ENCODE results near the gene PACS1. TPM values are rescaled to one million over a fixed set of nuclear protein-coding genes. Genes with fewer than 3 reads are reported as not detected.

PACS1 gene
- polyA plus RNA-seq, 1 of the 3 experiments (the other 2 are of a cell fraction), result 37.3 TPM

- peak overlapping the region; percentile 32; the same call in 1 of the 2 replicates for H3K4me2 ChIP-seq
- H3K27ac ChIP-seq (ENCODE audit: low read depth in 2 of 2, low read length in 1 of 2), result peak overlapping the region; percentile 67 to 98
- H3K9ac ChIP-seq, result no peak overlapping the region
- no peak overlapping the region for H2AFZ ChIP-seq (ENCODE audit: low read depth)
- H3K9me3 ChIP-seq, result no peaks in the 10 kb centered on the region
- TF ChIP-seq YY1 (IDR thresholded peaks at IDR 0.05; ENCODE audit: low read depth) (no peak), REST (IDR thresholded peaks at IDR 0.05; ENCODE audit: low read depth, low read length) (no peak), EZH2phosphoT487 (IDR thresholded peaks at IDR 0.05; ENCODE audit: borderline replicate concordance, low read depth) (no peak), POLR2AphosphoS5 (IDR thresholded peaks at IDR 0.05; ENCODE audit: low read depth, low read length) (no peak), MAX (IDR thresholded peaks at IDR 0.05; ENCODE audit: low read depth) (no peak), IRF3 (IDR thresholded peaks at IDR 0.05; ENCODE audit: low read depth, low read length) (no peak), TAF1 (IDR thresholded peaks at IDR 0.05; ENCODE audit: borderline replicate concordance, low read depth, low read length) (no peak), RCOR1 (IDR thresholded peaks at IDR 0.05; ENCODE audit: low read length) (no peak), SIN3A (IDR thresholded peaks at IDR 0.05; ENCODE audit: borderline replicate concordance, low read depth, low read length) (no peak), CHD2 (IDR thresholded peaks at IDR 0.05; ENCODE audit: low read length, partially characterized antibody) (no peak), FOSL2 (IDR thresholded peaks at IDR 0.05; ENCODE audit: borderline replicate concordance, low read depth) (no peak), GABPA (IDR thresholded peaks at IDR 0.05; ENCODE audit: low read depth) (no peak)
- ChIA-PET CTCF (interaction anchor here (0.7 to 1.5 kb wide), 4 partner anchors 17 to 105 kb away, joined by 3 to 5 read pairs (median 3); no protein-coding TSS in a partner anchor), POLR2A (no interaction called here)
- 75% methylated on average over 7 of the region's 7 CpGs for WGBS (ENCODE audit: low lambda C conversion rate)
- peaks cover 3% of the 10 kb centered on the region; the same call in 1 of the 2 replicates for H4K20me1 ChIP-seq (ENCODE audit: insufficient read depth)
- no peak overlapping the region for H3K4me3 ChIP-seq (ENCODE audit: low read depth in 2 of 2, low read length in 1 of 2)
- H3K4me1 ChIP-seq (ENCODE audit: control insufficient read depth in 1 of 2, insufficient read depth in 2 of 2, low read depth in 1 of 2, low read length in 1 of 2), result peaks cover 58 to 82% of the 10 kb centered on the region in 2 experiments
- H3K9me2 ChIP-seq, result no peaks in the 10 kb centered on the region
- no peaks in the 10 kb centered on the region for H3K36me3 ChIP-seq (replicated peaks in 1 of 2; ENCODE audit: control insufficient read depth in 1 of 2, insufficient read depth in 2 of 2, low read length in 1 of 2)
- no peaks in the 10 kb centered on the region for H3K27me3 ChIP-seq (ENCODE audit: insufficient read depth)
- peaks cover 75% of the 10 kb centered on the region for H3F3A ChIP-seq (replicated peaks; ENCODE audit: insufficient read depth)
- H3K79me2 ChIP-seq (ENCODE audit: insufficient read depth), result peaks cover 73% of the 10 kb centered on the region
- DNase-seq, result no peak
Observed at GRCh38 chr11:66116576-66117361, 46.7 kb downstream of the PACS1 start.

All from SK-N-SH (cell line).